OCI-LY7 (cell line): ENCODE data around the gene IL1RL2. TPM values are rescaled to one million over a fixed set of nuclear protein-coding genes. Genes with fewer than 3 reads are reported as not detected.

Experiments
- BruUV-seq: library from RNA; stranded (reverse); fragments of 400-500 nt; replicated peaks from 2 replicates; lab custom pipeline; 2021; lab: Mats Ljungman, UMichigan
- CTCF ChIA-PET: fragments of 300-600 bp; sonication (Branson Sonifier 250); formaldehyde crosslinking; loops from one replicate; lab custom pipeline; 2022; ENCODE audit warnings: antibody characterized with exemption; ENCODE audit not compliant: unreplicated experiment; lab: Charles Lee
- POLR2A ChIA-PET: fragments of 300-600 bp; sonication (Branson Sonifier 250); formaldehyde crosslinking; loops from one replicate; lab custom pipeline; 2022; ENCODE audit warnings: antibody characterized with exemption; lab: Charles Lee
- DNase-seq: peaks from one replicate; pipeline ENCODE4 v3.0.0-alpha.2; 2015; ENCODE audit warnings: low spot score
- H2AFZ ChIP-seq: fragments of 200-600 bp; sonication (generic), shearing (Covaris generic); 2 replicates; pipeline ENCODE4 v1.6.1; 2014; ENCODE audit warnings: mild to moderate bottlenecking, antibody characterized with exemption, low read length, moderate library complexity
- H3K27ac ChIP-seq: fragments of 200-600 bp; sonication (generic); 2 replicates; pipeline ENCODE4 v1.5.1; 2014; ENCODE audit warnings: mixed run types, low read depth, mild to moderate bottlenecking, moderate library complexity, low read length, inconsistent platforms; ENCODE audit not compliant: poor library complexity, severe bottlenecking
- H3K36me3 ChIP-seq: fragments of 200-600 bp; sonication (generic); 2 replicates; pipeline ENCODE4 v1.6.1; 2014; ENCODE audit warnings: mild to moderate bottlenecking, antibody characterized with exemption, low read length, moderate library complexity, mixed read lengths; ENCODE audit not compliant: insufficient read depth
- H3K4me1 ChIP-seq: fragments of 200-600 bp; sonication (generic); 2 replicates; pipeline ENCODE4 v1.5.1; 2014; ENCODE audit warnings: mild to moderate bottlenecking, low read length; ENCODE audit not compliant: insufficient read depth, poor library complexity, severe bottlenecking
- H3K4me2 ChIP-seq: fragments of 200-600 bp; sonication (generic); 2 replicates; pipeline ENCODE4 v1.6.1; 2014; ENCODE audit warnings: mild to moderate bottlenecking, low read length
- H3K4me3 ChIP-seq: fragments of 200-600 bp; sonication (generic); 2 replicates; pipeline ENCODE4 v1.5.1; 2014; ENCODE audit warnings: mild to moderate bottlenecking, low read depth, low read length; ENCODE audit not compliant: poor library complexity, severe bottlenecking
- H3K79me2 ChIP-seq: fragments of 200-600 bp; sonication (generic); 2 replicates; pipeline ENCODE4 v1.6.1; 2016; ENCODE audit warnings: low read depth, mild to moderate bottlenecking, low read length, moderate library complexity, mixed read lengths; ENCODE audit not compliant: insufficient read depth
- H3K9me2 ChIP-seq: fragments of 200-600 bp; sonication (generic); 2 replicates; pipeline ENCODE4 v1.6.1; 2016; ENCODE audit warnings: mild to moderate bottlenecking, low read length, mixed read lengths; ENCODE audit not compliant: insufficient read depth
- H3K9me3 ChIP-seq: fragments of 200-600 bp; sonication (generic); 2 replicates; pipeline ENCODE4 v1.6.1; 2014; ENCODE audit warnings: mild to moderate bottlenecking, mixed run types, low read length, mixed read lengths
- H4K20me1 ChIP-seq: fragments of 200-600 bp; sonication (generic); 2 replicates; pipeline ENCODE4 v1.6.1; 2014; ENCODE audit warnings: mild to moderate bottlenecking, antibody characterized with exemption, low read length, moderate library complexity, mixed read lengths; ENCODE audit not compliant: insufficient read depth
- CTCF ChIP-seq: fragments of 200-600 bp; sonication (generic); conservative IDR thresholded peaks from 2 replicates; pipeline ENCODE4 v1.5.1; 2014; ENCODE audit warnings: mild to moderate bottlenecking, antibody characterized with exemption, low read length, moderate library complexity, mixed read lengths
- EZH2phosphoT487 ChIP-seq: fragments of 200-600 bp; sonication (generic); IDR thresholded peaks from 2 replicates; pipeline ENCODE4 v1.6.1; 2018; ENCODE audit warnings: low read depth, borderline replicate concordance, mild to moderate bottlenecking, mixed run types, antibody characterized with exemption, low read length, moderate library complexity, mixed read lengths
- intact Hi-C: fragments of 100-400 bp; cut with micrococcal nuclease; formaldehyde crosslinking; loops from one replicate; pipeline ENCODE4 v1.10.0; 2022; ENCODE audit not compliant: unreplicated experiment
- total RNA-seq, 2 experiments: library from RNA; depleted of rRNA in 1 of 2; stranded (reverse); fragments of >200 nt in 1 of 2; shearing (Covaris generic) in 1 of 2; gene quantifications; 2 replicates each; pipeline ENCODE4 v1.2.3, GENCODE V29; 2014 to 2022

Gene IL1RL2
- total RNA-seq, 2 experiments from 2014 or later, result not detected

- BruUV-seq, result no TSS peak
- Histone ChIP-seq H4K20me1 (no peaks in the 10 kb centered on the region), H3K9me3 (no peaks in the 10 kb centered on the region), H3K4me2 (no peak overlapping the region), H3K9me2 (no peaks in the 10 kb centered on the region), H2AFZ (no peak overlapping the region), H3K36me3 (no peaks in the 10 kb centered on the region), H3K4me1 (no peaks in the 10 kb centered on the region), H3K27ac (no peak overlapping the region), H3K79me2 (no peaks in the 10 kb centered on the region), H3K4me3 (no peak overlapping the region)
- DNase-seq, result no peak
- intact Hi-C loops, result no loop called here
- TF ChIP-seq EZH2phosphoT487, result no peak
- TF ChIP-seq CTCF, result no peak
- ChIA-PET CTCF (no interaction called here), POLR2A (no interaction called here)
Measured at GRCh38 chr2:102154364-102154763, 32.5 kb upstream of the IL1RL2 start.

- TF ChIP-seq CTCF, result no peak
- no peak for TF ChIP-seq EZH2phosphoT487
- Histone ChIP-seq H3K79me2 (no peaks in the 10 kb centered on the region), H3K4me2 (no peak overlapping the region), H3K9me2 (no peaks in the 10 kb centered on the region), H2AFZ (no peak overlapping the region), H3K27ac (no peak overlapping the region), H3K4me1 (no peaks in the 10 kb centered on the region), H3K9me3 (no peaks in the 10 kb centered on the region), H3K4me3 (no peak overlapping the region), H4K20me1 (no peaks in the 10 kb centered on the region), H3K36me3 (no peaks in the 10 kb centered on the region)
- no TSS peak for BruUV-seq
- intact Hi-C loops, result no loop called here
- POLR2A ChIA-PET, result interaction anchor here (0.7 kb wide), 1 partner anchor 320 kb away, joined by 3 read pairs; no protein-coding TSS in a partner anchor
- no peak for DNase-seq
- CTCF ChIA-PET, result no interaction called here
Measured at GRCh38 chr2:102154946-102155702, 31.7 kb upstream of the IL1RL2 start.
